HEK293 (cell line): ENCODE results near the gene EPB41L5.

Experiments used
- CTCF ChIA-PET: fragments of 350-600 bp; formaldehyde crosslinking; extraction: SDS; loops from one replicate; lab custom pipeline; 2021; ENCODE audit warnings: antibody characterized with exemption; lab: Yijun Ruan, JAX
- POLR2A ChIA-PET: fragments of 300-600 bp; formaldehyde crosslinking; extraction: SDS; loops from one replicate; lab custom pipeline; 2020; ENCODE audit warnings: antibody characterized with exemption, inconsistent platforms; lab: Yijun Ruan, JAX
- H3K27ac ChIP-seq: fragments of 200-500 bp; sonication (Bioruptor generic); 2 replicates; pipeline ENCODE4 v1.5.1; 2014; ENCODE audit warnings: low read depth, low read length, control low read depth, inconsistent platforms; ENCODE audit errors: extremely low read depth
- H3K36me3 ChIP-seq, 2 experiments: fragments of 200-500 bp in 1 of 2; sonication (Bioruptor generic) in 1 of 2; 1 replicate in 1 of 2; 2 replicates in 1 of 2; pipeline ENCODE4 v1.5.1; 2014 to 2017; ENCODE audit warnings: inconsistent platforms in 2 of 2, low read length in 2 of 2; ENCODE audit not compliant: control insufficient read depth in 2 of 2, insufficient read depth in 1 of 2
- H3K4me1 ChIP-seq: fragments of 200-500 bp; sonication (Bioruptor generic); 2 replicates; pipeline ENCODE4 v1.5.1; 2014; ENCODE audit warnings: mild to moderate bottlenecking, low read length, inconsistent platforms; ENCODE audit not compliant: control insufficient read depth, insufficient read depth
- H3K4me3 ChIP-seq: 2 replicates; pipeline ENCODE4 v1.5.1; 2011; ENCODE audit warnings: low read depth, mild to moderate bottlenecking, control low read depth, low read length, moderate library complexity
- H3K9me3 ChIP-seq: fragments of 200-500 bp; sonication (Bioruptor generic); 2 replicates; pipeline ENCODE4 v1.5.1; 2014; ENCODE audit warnings: low read depth, low read length, inconsistent platforms; ENCODE audit not compliant: control insufficient read depth, insufficient read depth
- KLF7 ChIP-seq: fragments of 450-650 bp; formaldehyde crosslinking; IDR thresholded peaks from 2 replicates; pipeline ENCODE4 v1.5.1; 2016; ENCODE audit warnings: missing biosample characterization, missing genetic modification characterization, borderline replicate concordance
- TRIM28 ChIP-seq: IDR thresholded peaks from 2 replicates; pipeline ENCODE4 v1.6.1; 2011; ENCODE audit warnings: low read length, control low read depth, borderline replicate concordance
- ZBTB6 ChIP-seq: fragments of 450-650 bp; formaldehyde crosslinking; IDR thresholded peaks from 2 replicates; pipeline ENCODE4 v1.5.1; 2017; ENCODE audit warnings: missing biosample characterization, missing genetic modification characterization
- ZNF121 ChIP-seq: fragments of 450-650 bp; formaldehyde crosslinking; IDR thresholded peaks from 2 replicates; pipeline ENCODE4 v1.5.1; 2016; ENCODE audit warnings: missing biosample characterization, missing genetic modification characterization
- ZNF16 ChIP-seq: fragments of 450-650 bp; formaldehyde crosslinking; IDR thresholded peaks from 2 replicates; pipeline ENCODE4 v1.5.1; 2016; ENCODE audit warnings: low read depth, missing biosample characterization, missing genetic modification characterization
- ZNF175 ChIP-seq: fragments of 450-650 bp; formaldehyde crosslinking; IDR thresholded peaks from 2 replicates; pipeline ENCODE4 v1.5.1; 2016; ENCODE audit warnings: missing biosample characterization, missing genetic modification characterization
- ZNF19 ChIP-seq: fragments of 450-650 bp; formaldehyde crosslinking; IDR thresholded peaks from 2 replicates; pipeline ENCODE4; 2016; ENCODE audit warnings: missing biosample characterization, missing genetic modification characterization, low read depth
- ZNF211 ChIP-seq: fragments of 450-650 bp; formaldehyde crosslinking; IDR thresholded peaks from 2 replicates; pipeline ENCODE4 v1.5.1; 2016; ENCODE audit warnings: low read depth, missing biosample characterization, missing genetic modification characterization
- ZNF449 ChIP-seq: fragments of 450-650 bp; formaldehyde crosslinking; IDR thresholded peaks from 2 replicates; pipeline ENCODE4 v1.5.1; 2017; ENCODE audit warnings: missing biosample characterization, mild to moderate bottlenecking, missing genetic modification characterization, moderate library complexity
- ZNF544 ChIP-seq: fragments of 450-650 bp; formaldehyde crosslinking; IDR thresholded peaks from 2 replicates; pipeline ENCODE4 v1.5.0; 2017; ENCODE audit warnings: missing biosample characterization, missing genetic modification characterization
- ZNF660 ChIP-seq: fragments of 450-650 bp; IDR thresholded peaks from 2 replicates; pipeline ENCODE4 v1.5.1; 2018; ENCODE audit warnings: missing biosample characterization, mild to moderate bottlenecking, missing genetic modification characterization
- ZNF664 ChIP-seq: fragments of 450-650 bp; formaldehyde crosslinking; IDR thresholded peaks from 2 replicates; pipeline ENCODE4 v1.5.1; 2016; ENCODE audit warnings: missing biosample characterization, missing genetic modification characterization
- ZNF791 ChIP-seq: fragments of 450-650 bp; formaldehyde crosslinking; IDR thresholded peaks from 2 replicates; pipeline ENCODE4 v1.5.1; 2016; ENCODE audit warnings: missing biosample characterization, missing genetic modification characterization
- ZNF830 ChIP-seq: fragments of 450-650 bp; IDR thresholded peaks from 2 replicates; pipeline ENCODE4 v1.5.0; 2018; ENCODE audit warnings: missing biosample characterization, missing genetic modification characterization, low read depth, mild to moderate bottlenecking, moderate library complexity
- ZNF843 ChIP-seq: fragments of 450-650 bp; formaldehyde crosslinking; IDR thresholded peaks from 2 replicates; pipeline ENCODE4 v1.5.1; 2016; ENCODE audit warnings: missing biosample characterization, missing genetic modification characterization
- TF ChIP-seq, protein P1 (sequence below): fragments of 450-650 bp; IDR thresholded peaks from 2 replicates; pipeline ENCODE4 v1.5.1; 2018; ENCODE audit warnings: missing biosample characterization, mild to moderate bottlenecking, missing genetic modification characterization
- TF ChIP-seq, protein P2 (sequence below): fragments of 450-650 bp; formaldehyde crosslinking; IDR thresholded peaks from 2 replicates; pipeline ENCODE4 v1.5.1; 2016; ENCODE audit warnings: missing biosample characterization, missing genetic modification characterization

EPB41L5 gene

DNA sequence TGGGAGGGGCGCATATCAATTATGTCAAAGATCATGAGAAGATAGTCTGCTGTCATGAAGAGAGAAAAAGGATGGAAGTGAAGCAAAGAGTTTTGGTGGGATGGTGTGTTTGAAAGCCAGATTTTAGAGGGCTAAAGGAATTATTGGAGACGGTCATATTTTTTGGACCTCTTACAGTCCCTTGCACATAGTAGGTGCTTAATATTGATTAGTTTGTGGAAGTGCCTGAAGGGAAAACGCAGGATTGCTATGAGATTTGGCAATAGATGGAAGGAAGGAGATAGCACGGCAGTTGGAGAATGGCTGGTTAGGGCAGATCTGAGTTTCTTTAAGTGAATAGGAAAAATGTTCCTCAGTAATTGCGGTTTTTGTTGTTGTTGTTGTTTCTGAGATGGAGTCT, 15.9 kb downstream of the EPB41L5 start:
- POLR2A ChIA-PET = interaction anchor here (2.7 kb wide), 1 partner anchor 16 kb away, joined by 8 read pairs; the partner anchor contains the start of gene EPB41L5
- CTCF ChIA-PET = no interaction called here
- no peaks in the 10 kb centered on the region; the same call in 1 of the 2 replicates for H3K9me3 ChIP-seq

DNA sequence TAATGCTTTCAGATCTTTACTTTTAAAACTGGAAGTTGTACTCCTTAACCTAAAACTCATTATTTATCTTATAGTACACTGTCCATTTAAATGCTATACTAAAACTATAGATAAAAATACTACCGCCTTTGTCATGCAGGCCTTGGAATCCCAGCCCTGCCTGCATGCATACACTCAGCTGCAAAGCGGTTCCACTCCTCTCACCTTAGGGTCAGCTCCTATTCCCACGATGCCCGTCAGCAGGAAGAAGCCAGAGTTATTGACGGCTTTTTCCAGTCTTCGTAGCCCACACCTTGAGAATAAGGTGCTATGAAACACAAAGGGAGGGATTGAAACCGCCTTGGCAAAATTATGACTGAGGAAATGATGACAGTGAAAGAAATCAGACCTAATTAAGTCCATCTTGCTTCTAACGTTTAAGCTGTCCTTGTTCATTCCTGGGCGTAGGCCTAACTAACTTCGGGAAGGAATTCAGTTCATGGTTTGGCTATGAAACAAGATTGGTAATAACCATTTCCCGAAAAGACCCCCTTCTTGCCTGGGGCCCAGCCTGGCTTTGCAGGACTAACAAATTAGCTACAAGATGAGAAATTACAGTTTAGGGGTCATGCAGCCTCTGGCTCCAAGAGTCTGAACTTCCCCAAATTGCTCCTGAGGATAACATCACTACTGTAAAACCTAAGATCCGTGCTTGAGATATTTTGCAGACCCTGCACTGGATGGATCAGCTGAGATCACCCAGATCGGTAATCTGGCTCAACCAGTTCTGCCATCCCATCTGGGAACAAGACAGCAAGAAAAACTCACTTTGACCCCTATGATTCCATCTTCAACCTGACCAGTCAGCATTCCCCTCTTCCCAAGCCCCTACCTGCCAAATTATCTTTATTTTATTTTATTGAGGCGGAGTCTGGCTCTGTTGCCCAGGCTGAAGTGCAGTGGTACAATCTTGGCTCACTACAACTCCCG, 17.1 kb downstream of the EPB41L5 start:
- Histone ChIP-seq H3K4me3 (no peak overlapping the region), H3K36me3 (no peaks in the 10 kb centered on the region; a peak in 1 of 3 replicates), H3K9me3 (no peaks in the 10 kb centered on the region; the same call in 1 of the 2 replicates), H3K27ac (no peak overlapping the region), H3K4me1 (no peaks in the 10 kb centered on the region)
- CTCF ChIA-PET = interaction anchor here (0.9 kb wide), 1 partner anchor 16 kb away, joined by 3 read pairs; no protein-coding TSS in a partner anchor
- TF ChIP-seq ZNF544 (tag by site-specific recombination) (no peak), ZNF843 (tag by site-specific recombination) (no peak), ZNF449 (tag by site-specific recombination) (no peak), ZNF211 (no peak), ZNF19 (no peak), ZNF175 (no peak), ZBTB6 (tag by site-specific recombination) (no peak), KLF7 (no peak), ZNF791 (tag by site-specific recombination) (no peak)
- TF ChIP-seq, protein P1, sequence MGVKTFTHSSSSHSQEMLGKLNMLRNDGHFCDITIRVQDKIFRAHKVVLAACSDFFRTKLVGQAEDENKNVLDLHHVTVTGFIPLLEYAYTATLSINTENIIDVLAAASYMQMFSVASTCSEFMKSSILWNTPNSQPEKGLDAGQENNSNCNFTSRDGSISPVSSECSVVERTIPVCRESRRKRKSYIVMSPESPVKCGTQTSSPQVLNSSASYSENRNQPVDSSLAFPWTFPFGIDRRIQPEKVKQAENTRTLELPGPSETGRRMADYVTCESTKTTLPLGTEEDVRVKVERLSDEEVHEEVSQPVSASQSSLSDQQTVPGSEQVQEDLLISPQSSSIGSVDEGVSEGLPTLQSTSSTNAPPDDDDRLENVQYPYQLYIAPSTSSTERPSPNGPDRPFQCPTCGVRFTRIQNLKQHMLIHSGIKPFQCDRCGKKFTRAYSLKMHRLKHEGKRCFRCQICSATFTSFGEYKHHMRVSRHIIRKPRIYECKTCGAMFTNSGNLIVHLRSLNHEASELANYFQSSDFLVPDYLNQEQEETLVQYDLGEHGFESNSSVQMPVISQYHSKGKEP (tag by site-specific recombination) = no peak
- TF ChIP-seq, protein P2, sequence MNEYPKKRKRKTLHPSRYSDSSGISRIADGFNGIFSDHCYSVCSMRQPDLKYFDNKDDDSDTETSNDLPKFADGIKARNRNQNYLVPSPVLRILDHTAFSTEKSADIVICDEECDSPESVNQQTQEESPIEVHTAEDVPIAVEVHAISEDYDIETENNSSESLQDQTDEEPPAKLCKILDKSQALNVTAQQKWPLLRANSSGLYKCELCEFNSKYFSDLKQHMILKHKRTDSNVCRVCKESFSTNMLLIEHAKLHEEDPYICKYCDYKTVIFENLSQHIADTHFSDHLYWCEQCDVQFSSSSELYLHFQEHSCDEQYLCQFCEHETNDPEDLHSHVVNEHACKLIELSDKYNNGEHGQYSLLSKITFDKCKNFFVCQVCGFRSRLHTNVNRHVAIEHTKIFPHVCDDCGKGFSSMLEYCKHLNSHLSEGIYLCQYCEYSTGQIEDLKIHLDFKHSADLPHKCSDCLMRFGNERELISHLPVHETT = no peak
- POLR2A ChIA-PET = no interaction called here

More for the DNA sequence above, 15.9 kb downstream of the EPB41L5 start:
- no peaks in the 10 kb centered on the region for H3K4me1 ChIP-seq
- H3K4me3 ChIP-seq = no peak overlapping the region
- TF ChIP-seq TRIM28 (no peak), ZNF830 (tag by site-specific recombination) (no peak), ZNF664 (tag by site-specific recombination) (no peak), ZNF121 (no peak), ZNF16 (tag by site-specific recombination) (no peak), ZNF660 (tag by site-specific recombination) (no peak)
- H3K27ac ChIP-seq = no peak overlapping the region
- no peaks in the 10 kb centered on the region; a peak in 1 of 3 replicates for H3K36me3 ChIP-seq
